Nephron (organoid): ENCODE results near the gene CTNND2.

Experiments used
- H3K27ac Mint-ChIP-seq, 3 experiments: 2 replicates each; pipeline ENCODE4 v1.8.0; 2020; ENCODE audit warnings: mixed read lengths in 3 of 3, mild to moderate bottlenecking in 2 of 3, moderate library complexity in 1 of 3
- H3K27me3 Mint-ChIP-seq: 2 replicates; pipeline ENCODE4 v1.8.0; 2021; ENCODE audit warnings: low read depth, mild to moderate bottlenecking, moderate library complexity, mixed read lengths
- H3K36me3 Mint-ChIP-seq: 2 replicates; pipeline ENCODE4 v1.8.0; 2020; ENCODE audit warnings: low read depth, mixed read lengths
- H3K4me1 Mint-ChIP-seq: 2 replicates; pipeline ENCODE4 v1.8.0; 2020; ENCODE audit warnings: mixed read lengths
- H3K4me3 Mint-ChIP-seq, 3 experiments: 2 replicates each; pipeline ENCODE4 v1.8.0; 2020; ENCODE audit warnings: mild to moderate bottlenecking in 3 of 3, mixed read lengths in 3 of 3, moderate library complexity in 2 of 3
- H3K9me3 Mint-ChIP-seq: 2 replicates; pipeline ENCODE4 v1.8.0; 2020; ENCODE audit warnings: mixed read lengths
- TF ChIP-seq, protein P1 (sequence below), 3 experiments: fragments of 200-600 bp; sonication (generic); IDR thresholded peaks; one replicate each; pipeline ENCODE4 v1.5.0; 2021; ENCODE audit warnings: antibody characterized with exemption in 3 of 3; ENCODE audit not compliant: unreplicated experiment in 3 of 3

The CTNND2 gene

DNA sequence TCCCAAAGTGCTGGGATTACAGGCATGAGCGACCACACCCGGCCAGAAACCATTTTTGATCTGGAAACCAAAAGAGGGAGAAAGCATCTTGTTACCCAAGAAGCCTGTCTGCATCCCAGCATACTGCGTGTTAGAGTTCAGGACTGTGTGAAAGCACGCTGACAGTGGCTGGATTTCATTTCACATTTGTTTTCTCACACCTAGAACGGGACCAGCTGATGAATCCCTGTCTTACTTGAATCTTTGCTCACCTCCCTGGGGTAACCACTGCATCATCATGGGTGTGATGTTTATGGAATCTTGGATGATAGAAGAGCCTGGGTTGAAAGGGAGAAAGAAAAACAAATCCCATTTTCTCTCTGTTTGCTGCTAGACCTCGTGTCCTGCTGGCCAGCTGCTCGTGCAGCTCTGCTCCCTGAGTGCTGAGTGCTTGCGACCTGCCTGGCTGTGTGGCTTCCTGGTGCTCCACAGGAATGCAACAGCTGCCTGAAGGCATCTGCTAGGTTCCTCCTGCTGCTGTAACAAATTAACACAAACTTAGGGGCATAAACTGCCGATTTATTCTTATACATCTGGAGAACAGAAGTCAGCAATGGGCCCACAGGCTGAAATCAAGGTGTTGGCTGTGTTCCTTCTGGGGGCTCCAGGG lies 764.9 kb downstream of the CTNND2 start:
- peaks cover 5% of the 10 kb centered on the region for H3K4me1 Mint-ChIP-seq
- H3K27ac Mint-ChIP-seq, result no peak overlapping the region
- TF ChIP-seq, protein P1, sequence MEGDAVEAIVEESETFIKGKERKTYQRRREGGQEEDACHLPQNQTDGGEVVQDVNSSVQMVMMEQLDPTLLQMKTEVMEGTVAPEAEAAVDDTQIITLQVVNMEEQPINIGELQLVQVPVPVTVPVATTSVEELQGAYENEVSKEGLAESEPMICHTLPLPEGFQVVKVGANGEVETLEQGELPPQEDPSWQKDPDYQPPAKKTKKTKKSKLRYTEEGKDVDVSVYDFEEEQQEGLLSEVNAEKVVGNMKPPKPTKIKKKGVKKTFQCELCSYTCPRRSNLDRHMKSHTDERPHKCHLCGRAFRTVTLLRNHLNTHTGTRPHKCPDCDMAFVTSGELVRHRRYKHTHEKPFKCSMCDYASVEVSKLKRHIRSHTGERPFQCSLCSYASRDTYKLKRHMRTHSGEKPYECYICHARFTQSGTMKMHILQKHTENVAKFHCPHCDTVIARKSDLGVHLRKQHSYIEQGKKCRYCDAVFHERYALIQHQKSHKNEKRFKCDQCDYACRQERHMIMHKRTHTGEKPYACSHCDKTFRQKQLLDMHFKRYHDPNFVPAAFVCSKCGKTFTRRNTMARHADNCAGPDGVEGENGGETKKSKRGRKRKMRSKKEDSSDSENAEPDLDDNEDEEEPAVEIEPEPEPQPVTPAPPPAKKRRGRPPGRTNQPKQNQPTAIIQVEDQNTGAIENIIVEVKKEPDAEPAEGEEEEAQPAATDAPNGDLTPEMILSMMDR (IDR thresholded peaks at IDR 0.05; ENCODE audit: unreplicated experiment in 3 of 3), result no peak
- no peak overlapping the region for H3K4me3 Mint-ChIP-seq
- H3K27me3 Mint-ChIP-seq, result peaks cover 5% of the 10 kb centered on the region
- no peaks in the 10 kb centered on the region for H3K9me3 Mint-ChIP-seq
- no peaks in the 10 kb centered on the region for H3K36me3 Mint-ChIP-seq

DNA sequence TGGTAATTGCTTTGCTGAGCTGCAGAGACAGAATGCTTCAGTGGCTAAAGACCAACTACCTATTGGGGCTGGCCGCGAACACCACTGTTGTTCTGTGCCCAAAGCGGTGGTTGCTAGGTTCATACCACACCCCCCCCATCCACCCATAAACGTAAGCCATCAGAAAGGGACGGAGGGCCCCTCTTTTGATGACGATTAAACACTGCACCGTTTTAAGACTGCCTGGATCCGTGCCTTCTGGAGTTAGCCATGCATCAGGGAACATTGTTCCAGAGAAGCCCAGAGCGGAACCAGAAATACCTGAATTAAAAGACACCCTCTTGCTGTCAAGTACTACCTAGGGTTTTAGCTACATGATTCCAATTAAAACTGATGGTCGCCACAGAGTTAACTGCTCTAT lies 774.1 kb downstream of the CTNND2 start:
- Mint-ChIP-seq H3K4me3 (no peak overlapping the region), H3K9me3 (no peaks in the 10 kb centered on the region), H3K27ac (no peak overlapping the region), H3K27me3 (no peaks in the 10 kb centered on the region), H3K4me1 (no peaks in the 10 kb centered on the region), H3K36me3 (no peaks in the 10 kb centered on the region)
- TF ChIP-seq, protein P1 (IDR thresholded peaks at IDR 0.05; ENCODE audit: unreplicated experiment in 3 of 3), result no peak

DNA sequence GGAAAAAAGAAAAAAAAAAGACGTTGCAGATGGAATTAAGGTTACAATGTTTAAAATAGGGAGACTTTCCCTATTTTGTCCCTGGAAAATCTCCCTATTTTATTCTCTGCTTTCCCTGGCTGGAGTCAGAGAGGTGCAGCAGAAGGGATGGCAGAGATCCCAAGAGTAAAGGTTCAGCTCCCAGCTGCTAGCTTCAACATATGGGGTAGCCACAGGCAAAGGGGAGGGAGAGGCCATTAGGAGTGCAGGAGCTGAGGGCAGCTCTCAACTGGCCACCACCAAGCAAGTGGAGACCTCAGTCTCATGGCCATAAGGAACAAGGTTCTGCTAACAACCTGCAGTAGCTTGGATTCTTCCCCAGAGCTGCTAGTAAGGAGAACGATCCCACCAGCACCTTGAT lies 776.2 kb downstream of the CTNND2 start:
- no peak overlapping the region for H3K4me3 Mint-ChIP-seq
- no peaks in the 10 kb centered on the region for H3K36me3 Mint-ChIP-seq
- no peaks in the 10 kb centered on the region for H3K4me1 Mint-ChIP-seq
- H3K27ac Mint-ChIP-seq, result no peak overlapping the region
- TF ChIP-seq, protein P1 (IDR thresholded peaks at IDR 0.05; ENCODE audit: unreplicated experiment in 3 of 3), result no peak
- H3K9me3 Mint-ChIP-seq, result no peaks in the 10 kb centered on the region
- H3K27me3 Mint-ChIP-seq, result no peaks in the 10 kb centered on the region

DNA sequence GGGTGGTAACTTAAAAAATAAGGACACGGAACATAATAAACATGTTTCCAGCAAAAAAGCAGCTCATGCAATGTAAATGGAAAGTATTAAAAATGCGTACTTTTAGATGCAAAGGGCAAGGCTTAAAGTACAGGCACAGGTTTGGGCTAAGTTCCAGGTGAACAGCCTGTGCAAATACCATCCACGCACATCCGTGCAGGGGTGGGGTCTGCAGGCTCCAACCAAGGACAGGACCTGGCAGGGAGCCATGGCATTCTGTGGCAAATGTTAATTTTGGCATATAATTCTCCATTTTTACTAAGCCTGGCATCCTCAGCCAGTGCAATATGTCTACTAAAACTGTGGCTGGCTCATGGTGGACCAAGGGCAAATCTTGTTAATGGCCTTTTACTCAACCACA lies 777.4 kb downstream of the CTNND2 start:
- TF ChIP-seq, protein P1 (IDR thresholded peaks at IDR 0.05; ENCODE audit: unreplicated experiment in 3 of 3), result no peak
- H3K9me3 Mint-ChIP-seq, result no peaks in the 10 kb centered on the region
- H3K4me1 Mint-ChIP-seq, result no peaks in the 10 kb centered on the region
- H3K4me3 Mint-ChIP-seq, result no peak overlapping the region
- H3K27me3 Mint-ChIP-seq, result no peaks in the 10 kb centered on the region
- no peak overlapping the region for H3K27ac Mint-ChIP-seq
- no peaks in the 10 kb centered on the region for H3K36me3 Mint-ChIP-seq

DNA sequence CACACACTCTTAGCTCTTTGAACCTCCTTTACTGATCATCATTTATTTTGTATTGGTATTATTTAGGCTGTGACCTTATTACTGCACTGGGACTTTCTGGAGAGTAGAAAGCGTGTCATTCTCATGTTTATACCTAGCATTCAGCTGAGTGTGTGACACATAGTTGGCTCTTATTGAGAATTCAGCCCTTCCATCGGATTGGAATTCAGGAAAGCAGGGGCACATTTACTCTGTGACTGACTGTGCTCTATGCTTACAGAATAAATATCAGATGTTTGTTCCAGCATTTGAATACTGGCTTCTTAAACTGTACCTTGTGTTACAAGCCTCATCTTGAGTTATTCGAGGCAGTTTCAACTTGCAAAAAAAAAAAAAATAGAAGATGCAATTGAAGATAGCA lies 782.4 kb downstream of the CTNND2 start:
- H3K4me3 Mint-ChIP-seq, result no peak overlapping the region

DNA sequence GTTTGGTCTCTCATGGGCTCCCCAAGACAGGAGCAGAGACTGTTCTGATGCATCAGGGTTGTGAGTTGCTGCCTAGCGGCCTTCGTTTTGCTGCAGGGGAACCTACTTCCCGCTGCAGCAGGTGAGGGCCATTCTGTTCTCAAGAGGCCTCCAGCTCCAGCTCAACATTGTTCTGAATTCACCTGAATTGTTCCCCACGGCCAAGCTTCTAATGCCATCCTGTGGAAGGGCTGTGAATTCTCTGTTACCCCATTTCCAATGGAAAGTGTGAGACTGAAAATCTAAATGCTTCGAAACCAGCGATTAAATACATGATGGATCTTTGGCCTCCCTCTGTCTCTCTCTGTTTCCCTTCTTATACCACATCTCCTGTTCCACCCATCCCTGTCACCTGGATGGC lies 794.1 kb downstream of the CTNND2 start:
- H3K9me3 Mint-ChIP-seq, result no peaks in the 10 kb centered on the region
- TF ChIP-seq, protein P1 (IDR thresholded peaks at IDR 0.05; ENCODE audit: unreplicated experiment in 3 of 3), result no peak
- no peak overlapping the region for H3K27ac Mint-ChIP-seq
- no peak overlapping the region for H3K4me3 Mint-ChIP-seq
- H3K36me3 Mint-ChIP-seq, result no peaks in the 10 kb centered on the region
- no peaks in the 10 kb centered on the region for H3K4me1 Mint-ChIP-seq
- H3K27me3 Mint-ChIP-seq, result peaks cover 4% of the 10 kb centered on the region

More for the DNA sequence above, 782.4 kb downstream of the CTNND2 start:
- Mint-ChIP-seq H3K27me3 (no peaks in the 10 kb centered on the region), H3K36me3 (no peaks in the 10 kb centered on the region), H3K27ac (no peak overlapping the region), H3K9me3 (no peaks in the 10 kb centered on the region), H3K4me1 (no peaks in the 10 kb centered on the region)
- TF ChIP-seq, protein P1 (IDR thresholded peaks at IDR 0.05; ENCODE audit: unreplicated experiment in 3 of 3), result no peak
